Body of pancreas (tissue), 4 donors: ENCODE measurements around the gene SLC35E1.

Experiments used
- CTCF ChIP-seq, 7 experiments: fragments of 450-650 bp in 4 of 7; fragments of 200-600 bp in 3 of 7; sonication (generic) in 3 of 7; IDR thresholded peaks; one replicate each; pipeline ENCODE4 v1.5.1; 2016 to 2019; ENCODE audit warnings: antibody characterized with exemption in 7 of 7
- POLR2A ChIP-seq, 3 donors: fragments of 450-650 bp; IDR thresholded peaks; one replicate each; pipeline ENCODE4 v1.6.1; 2016; ENCODE audit warnings: antibody characterized with exemption in 3 of 3, mild to moderate bottlenecking in 2 of 3

DNA sequence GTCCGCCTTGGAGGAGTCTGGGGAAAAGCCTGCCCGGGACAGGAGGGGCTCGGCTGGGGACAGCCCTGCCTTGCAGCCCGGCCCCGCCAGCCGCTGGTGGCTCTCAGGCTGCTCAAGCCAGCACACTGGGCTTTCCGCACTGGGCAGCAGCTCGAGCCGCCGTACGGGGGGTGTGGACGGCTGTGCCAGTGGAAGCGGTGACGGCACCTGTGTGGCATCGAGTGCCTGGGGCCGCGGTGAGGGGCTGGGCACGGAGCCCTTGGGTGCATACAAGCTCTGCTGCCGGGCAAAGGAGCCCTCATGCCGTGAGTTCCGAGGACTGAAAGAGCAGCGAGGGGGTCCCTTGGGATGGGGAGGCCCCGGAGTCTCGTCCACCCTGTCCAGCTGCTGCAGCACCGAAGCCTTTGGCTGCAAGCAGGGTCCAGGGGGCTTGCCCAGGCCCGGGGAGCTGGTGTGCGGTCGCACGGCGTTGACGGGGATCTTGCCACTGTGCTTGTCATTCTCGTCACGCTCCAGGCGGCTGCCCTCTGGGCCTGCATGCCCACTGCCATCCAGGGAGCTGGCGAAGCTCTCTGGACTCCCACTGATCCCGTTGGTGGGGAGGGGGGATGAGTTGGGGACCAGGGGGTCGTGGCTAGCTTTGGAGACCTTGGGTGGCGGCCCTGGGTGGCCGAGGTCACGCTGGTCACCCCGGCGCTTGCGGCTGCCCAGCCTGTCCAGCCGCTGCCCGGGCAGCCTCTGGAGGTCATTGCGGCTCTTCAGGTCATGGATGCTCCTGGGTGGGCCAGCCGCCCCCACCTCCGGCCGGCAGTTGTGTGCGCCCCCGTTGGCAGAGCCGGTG, 4.7 kb upstream of the SLC35E1 start:
- TF ChIP-seq CTCF (IDR thresholded peaks at IDR 0.05): no peak
- no peak for TF ChIP-seq POLR2A (IDR thresholded peaks at IDR 0.05)
